PC-3 (cell line): Measurements from ENCODE around the gene RPS15A. TPM values are rescaled to one million over a fixed set of nuclear protein-coding genes. Genes with fewer than 3 reads are reported as not detected.
"Not testable (repeated sequence)": the region's sequence is repeated elsewhere in the genome, so short reads cannot be mapped to it uniquely, and the experiment has no call there.

Experiments
- ATAC-seq: fragments of 200-7000 bp; cut with Tn5 transposase; 2 replicates; pipeline ENCODE4 v1.9.1; 2020; ENCODE audit warnings: mild to moderate bottlenecking, moderate library complexity
- BruUV-seq: library from RNA; stranded (reverse); fragments of 400-500 nt; replicated peaks from 2 replicates; lab custom pipeline; 2021; lab: Mats Ljungman, UMichigan
- CTCF ChIA-PET: fragments of 300-600 bp; sonication (Branson Sonifier 250); formaldehyde crosslinking; loops from one replicate; lab custom pipeline; 2022; ENCODE audit warnings: antibody characterized with exemption; lab: Charles Lee
- POLR2A ChIA-PET: fragments of 300-600 bp; sonication (Branson Sonifier 250); formaldehyde crosslinking; loops from one replicate; lab custom pipeline; 2022; ENCODE audit warnings: antibody characterized with exemption; ENCODE audit not compliant: unreplicated experiment; lab: Charles Lee
- DNase-seq: peaks from one replicate; pipeline ENCODE4 v3.0.0-alpha.2; 2015
- H2AFZ ChIP-seq: fragments of 300-600 bp; sonication (generic); 2 replicates; pipeline ENCODE4 v1.6.0; 2016; ENCODE audit warnings: antibody characterized with exemption, low read length
- H3F3A ChIP-seq: fragments of 300-600 bp; sonication (generic); one replicate; pipeline ENCODE4 v1.6.0; 2017; ENCODE audit warnings: antibody characterized with exemption, low read length, control low read depth, mild to moderate bottlenecking; ENCODE audit not compliant: unreplicated experiment
- H3K27ac ChIP-seq: fragments of 300-600 bp; sonication (generic); 2 replicates; pipeline ENCODE4 v1.5.1; 2016; ENCODE audit warnings: mild to moderate bottlenecking, low read length
- H3K27me3 ChIP-seq: fragments of 300-600 bp; sonication (generic); 2 replicates; pipeline ENCODE4 v1.6.1; 2016; ENCODE audit warnings: low read length, mixed read lengths
- H3K36me3 ChIP-seq: fragments of 300-600 bp; sonication (generic); 2 replicates; pipeline ENCODE4 v1.6.1; 2016; ENCODE audit warnings: low read depth, mixed run types, low read length, mixed read lengths
- H3K4me1 ChIP-seq: fragments of 300-600 bp; sonication (generic); 2 replicates; pipeline ENCODE4 v1.5.1; 2016; ENCODE audit warnings: low read length; ENCODE audit not compliant: insufficient read depth
- H3K4me2 ChIP-seq: fragments of 300-600 bp; sonication (generic); 2 replicates; pipeline ENCODE4 v1.6.0; 2016; ENCODE audit warnings: low read length
- H3K4me3 ChIP-seq: fragments of 300-600 bp; sonication (generic); 2 replicates; pipeline ENCODE4 v1.5.1; 2016; ENCODE audit warnings: mild to moderate bottlenecking, low read length, mixed read lengths
- H3K79me2 ChIP-seq: fragments of 300-600 bp; sonication (generic); 2 replicates; pipeline ENCODE4 v1.6.1; 2017; ENCODE audit warnings: low read length, mixed read lengths
- H3K9ac ChIP-seq: fragments of 300-600 bp; sonication (generic); 2 replicates; pipeline ENCODE4 v1.6.0; 2016; ENCODE audit warnings: mild to moderate bottlenecking, low read length
- H3K9me2 ChIP-seq: fragments of 300-600 bp; sonication (generic); replicated peaks from 2 replicates; pipeline ENCODE4 v1.6.1; 2016; ENCODE audit warnings: mixed run types, low read length, mixed read lengths
- H3K9me3 ChIP-seq: fragments of 300-600 bp; sonication (generic); 2 replicates; pipeline ENCODE4 v1.6.1; 2016; ENCODE audit warnings: low read length, mixed read lengths
- H4K20me1 ChIP-seq: fragments of 300-600 bp; sonication (generic); 2 replicates; pipeline ENCODE4 v1.6.1; 2016; ENCODE audit warnings: low read length, mixed read lengths
- intact Hi-C: fragments of 100-400 bp; cut with micrococcal nuclease; formaldehyde crosslinking; loops from 2 replicates; pipeline ENCODE4 v1.9.0; 2023
- total RNA-seq: library from RNA; depleted of rRNA; stranded (reverse); fragments of >200 nt; gene quantifications from 2 replicates; pipeline ENCODE4 v1.2.3, GENCODE V29; 2014

The RPS15A gene
- total RNA-seq, 1 experiment from 2014 or later = 1,198 TPM

DNA sequence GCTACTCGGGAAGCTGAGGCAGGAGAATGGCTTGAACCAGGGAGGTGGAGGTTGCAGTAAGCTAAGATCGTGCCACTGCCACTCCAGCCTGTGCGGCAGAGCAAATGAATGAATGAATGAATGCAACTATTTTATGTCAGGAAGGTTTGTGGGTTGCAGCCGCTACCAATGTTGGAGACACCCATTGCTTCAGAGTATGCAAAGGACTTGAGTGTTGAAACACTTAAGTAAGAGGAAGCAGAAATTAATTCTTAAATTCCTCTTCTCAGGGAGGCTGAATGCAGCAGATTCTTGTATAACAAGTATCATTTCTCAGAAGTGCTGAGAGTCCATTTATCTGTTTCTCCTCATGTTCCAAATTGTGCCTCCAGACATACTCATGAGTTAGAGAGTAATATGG lies 15.5 kb downstream of the RPS15A start:
- H3K79me2 ChIP-seq, H3K27ac ChIP-seq, BruUV-seq, H3K9me3 ChIP-seq, H3K4me1 ChIP-seq, H4K20me1 ChIP-seq, H3F3A ChIP-seq, POLR2A ChIA-PET, H3K4me3 ChIP-seq, DNase-seq, H3K9ac ChIP-seq, H3K4me2 ChIP-seq, H3K27me3 ChIP-seq, H3K36me3 ChIP-seq, intact Hi-C loops, ATAC-seq, H3K9me2 ChIP-seq, CTCF ChIA-PET, H2AFZ ChIP-seq: not testable (repeated sequence)

DNA sequence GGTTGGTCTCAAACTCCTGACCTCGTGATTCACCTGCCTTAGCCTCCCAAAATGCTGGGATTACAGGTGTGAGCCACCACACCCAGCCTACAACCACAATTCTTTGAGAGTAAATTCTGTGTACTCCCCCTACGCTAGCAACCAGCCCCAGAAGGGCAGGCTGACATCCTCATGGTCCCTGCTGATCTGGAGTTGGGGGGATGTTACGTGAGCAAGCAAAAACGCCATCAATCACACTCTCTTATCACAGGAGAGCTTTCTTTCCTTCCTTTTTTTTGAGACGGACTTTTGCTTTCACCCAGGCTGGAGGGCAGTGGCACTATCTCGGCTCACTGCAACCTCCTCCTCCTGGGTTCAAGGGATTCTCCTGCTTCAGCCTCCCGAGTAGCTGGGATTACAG lies 18.0 kb downstream of the RPS15A start:
- H3K79me2 ChIP-seq, intact Hi-C loops: not testable (repeated sequence)

DNA sequence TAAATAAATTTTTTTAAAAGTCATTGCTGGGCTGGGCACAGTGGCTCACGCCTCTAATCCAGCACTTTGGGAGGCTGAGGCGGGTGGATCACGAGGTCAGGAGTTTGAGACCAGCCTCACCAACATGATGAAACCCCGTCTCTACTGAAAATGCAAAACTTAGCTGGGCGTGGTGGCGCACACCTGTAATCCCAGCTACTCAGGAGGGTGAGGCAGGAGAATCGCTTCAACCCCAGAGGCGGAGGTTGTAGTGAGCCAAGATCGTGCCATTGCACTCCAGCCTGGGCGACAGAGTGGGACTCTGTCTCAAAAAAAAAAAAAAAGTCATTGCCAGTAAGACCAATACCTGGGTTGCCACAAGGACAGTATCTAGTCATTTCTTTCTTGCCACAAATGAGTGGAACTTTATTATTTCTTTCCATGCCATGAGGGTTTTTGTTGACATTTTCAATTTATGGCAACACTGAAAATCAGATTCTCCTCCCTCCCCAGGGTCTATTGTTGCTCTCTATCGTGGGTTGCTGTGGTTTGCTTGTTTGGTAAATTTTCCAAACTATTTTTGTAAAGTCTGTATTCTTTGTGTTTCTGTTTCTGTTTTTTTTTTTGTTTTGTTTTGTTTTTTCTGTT lies 19.7 kb downstream of the RPS15A start:
- H3K4me2 ChIP-seq, H3K9me2 ChIP-seq, H2AFZ ChIP-seq, DNase-seq, H3K79me2 ChIP-seq, H3K27ac ChIP-seq, ATAC-seq, H3K4me3 ChIP-seq, H3K9ac ChIP-seq, BruUV-seq, CTCF ChIA-PET, H3K27me3 ChIP-seq, H3K9me3 ChIP-seq, H4K20me1 ChIP-seq, H3F3A ChIP-seq, H3K36me3 ChIP-seq, POLR2A ChIA-PET, intact Hi-C loops, H3K4me1 ChIP-seq: not testable (repeated sequence)

More for the DNA sequence above, 18.0 kb downstream of the RPS15A start:
- H3K4me2 ChIP-seq, H3K4me3 ChIP-seq, H3K9me3 ChIP-seq, H3K36me3 ChIP-seq, BruUV-seq, H3K9ac ChIP-seq, DNase-seq, H3F3A ChIP-seq, H2AFZ ChIP-seq, POLR2A ChIA-PET, H3K27ac ChIP-seq, H3K27me3 ChIP-seq, H4K20me1 ChIP-seq, H3K9me2 ChIP-seq, CTCF ChIA-PET, H3K4me1 ChIP-seq, ATAC-seq: not testable (repeated sequence)

DNA sequence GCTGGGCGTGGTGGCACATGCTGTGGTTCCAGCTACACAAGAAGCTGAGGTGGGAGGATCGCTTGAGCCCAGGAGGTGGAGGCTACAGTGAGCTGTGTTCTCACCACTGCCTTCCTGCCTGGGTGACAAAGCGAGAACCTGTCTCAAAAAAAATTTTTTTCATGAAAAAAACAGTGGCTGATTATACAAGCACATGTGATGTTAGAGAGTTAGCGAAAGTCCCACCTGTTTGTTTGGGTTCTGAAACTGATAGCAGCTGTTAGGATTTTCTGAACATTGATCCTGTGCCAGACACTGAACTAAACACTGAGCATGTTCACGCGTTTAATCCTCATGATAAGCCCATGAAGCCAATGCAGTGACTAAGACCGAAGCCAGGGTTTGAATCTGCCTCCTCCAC lies 22.9 kb downstream of the RPS15A start:
- H3K4me2 ChIP-seq, H3K4me3 ChIP-seq, ATAC-seq, DNase-seq, H3K9ac ChIP-seq, POLR2A ChIA-PET, H3K27me3 ChIP-seq, H3K27ac ChIP-seq, H4K20me1 ChIP-seq, H3K9me2 ChIP-seq, H3F3A ChIP-seq, H2AFZ ChIP-seq, H3K9me3 ChIP-seq, H3K36me3 ChIP-seq, intact Hi-C loops, H3K4me1 ChIP-seq, H3K79me2 ChIP-seq, CTCF ChIA-PET, BruUV-seq: not testable (repeated sequence)

DNA sequence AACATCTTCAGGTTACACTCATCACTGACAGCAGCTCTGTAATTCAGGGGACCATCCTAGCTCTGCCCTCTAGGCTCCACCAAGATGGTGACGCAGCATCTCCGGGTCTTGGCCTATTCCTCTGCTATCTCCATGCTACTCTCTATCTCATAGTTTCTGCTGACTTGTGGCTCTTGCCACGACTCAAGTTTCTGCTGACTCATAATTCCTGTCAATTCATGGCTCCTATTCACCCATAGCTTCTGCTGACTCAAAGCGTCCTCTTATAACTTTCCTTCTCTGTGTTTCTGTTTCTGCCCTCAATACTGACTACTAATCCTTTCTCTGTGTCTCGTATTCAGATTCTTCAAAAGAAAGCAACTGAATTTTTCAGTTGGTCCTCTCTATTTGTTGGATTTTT lies 27.4 kb downstream of the RPS15A start:
- CTCF ChIA-PET, DNase-seq, H3K9me2 ChIP-seq, H3K9me3 ChIP-seq, H3K36me3 ChIP-seq, H4K20me1 ChIP-seq, H2AFZ ChIP-seq, H3K27me3 ChIP-seq, BruUV-seq, H3K27ac ChIP-seq, POLR2A ChIA-PET, H3K4me3 ChIP-seq, intact Hi-C loops, H3K4me1 ChIP-seq, H3K4me2 ChIP-seq, H3K79me2 ChIP-seq, H3F3A ChIP-seq, H3K9ac ChIP-seq: not testable (repeated sequence)
- peak; percentile 61 for ATAC-seq
